ENCODE results near the gene ACOX2.

ACOX2 gene

DNA sequence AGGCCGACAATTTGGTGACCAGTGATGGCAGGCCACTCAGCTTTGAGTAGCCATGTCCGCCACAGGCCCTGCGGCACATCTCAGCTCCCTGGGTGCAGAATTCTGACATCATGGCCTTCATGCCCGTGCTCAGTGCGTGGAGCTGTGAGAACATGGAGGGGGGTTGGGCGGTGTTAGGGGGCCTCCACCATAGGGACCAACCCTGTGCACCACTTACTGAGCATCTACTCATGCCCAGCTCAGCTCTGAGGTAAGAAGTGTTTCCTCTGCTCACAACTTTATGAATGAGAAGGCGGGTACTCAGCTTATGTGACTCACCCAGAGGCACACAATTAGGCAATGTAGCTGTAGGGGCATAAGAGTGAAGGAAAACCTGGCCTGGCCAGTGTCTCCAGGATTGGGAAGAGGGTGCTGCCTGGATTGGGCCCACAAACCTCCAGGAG lies 10.5 kb downstream of the ACOX2 start:
- WGBS, 2 experiments: 79 to 83% methylated on average over 7 of the region's 7 CpGs
- H3K4me3 ChIP-seq (ENCODE audit: insufficient read depth, low read depth, low read length): no peak overlapping the region

GRCh38 chr3:58524326-58524888 lies 12.6 kb downstream of the ACOX2 start:
- Histone ChIP-seq H3K4me1 (ENCODE audit: control insufficient read depth, insufficient read depth, low read length) (peaks cover 43% of the 10 kb centered on the region), H3K4me3 (ENCODE audit: insufficient read depth, low read depth, low read length) (no peak overlapping the region), H3K27me3 (ENCODE audit: control insufficient read depth, insufficient read depth, low read length, poor library complexity, severe bottlenecking) (no peaks in the 10 kb centered on the region), H3K36me3 (ENCODE audit: control insufficient read depth, insufficient read depth, low read length) (no peaks in the 10 kb centered on the region), H3K27ac (ENCODE audit: insufficient read depth, low read depth, low read length, poor library complexity, severe bottlenecking) (no peak overlapping the region), H3K9me3 (ENCODE audit: control insufficient read depth, low read length) (no peaks in the 10 kb centered on the region)
- WGBS, 2 experiments: 93 to 95% methylated on average over 11 of the region's 11 CpGs

More for the DNA sequence above, 10.5 kb downstream of the ACOX2 start:
- Histone ChIP-seq H3K27me3 (ENCODE audit: control insufficient read depth, insufficient read depth, low read length, poor library complexity, severe bottlenecking) (no peaks in the 10 kb centered on the region), H3K4me1 (ENCODE audit: control insufficient read depth, insufficient read depth, low read length) (peaks cover 36% of the 10 kb centered on the region), H3K27ac (ENCODE audit: insufficient read depth, low read depth, low read length, poor library complexity, severe bottlenecking) (no peak overlapping the region), H3K9me3 (ENCODE audit: control insufficient read depth, low read length) (no peaks in the 10 kb centered on the region), H3K36me3 (ENCODE audit: control insufficient read depth, insufficient read depth, low read length) (no peaks in the 10 kb centered on the region)

DNA sequence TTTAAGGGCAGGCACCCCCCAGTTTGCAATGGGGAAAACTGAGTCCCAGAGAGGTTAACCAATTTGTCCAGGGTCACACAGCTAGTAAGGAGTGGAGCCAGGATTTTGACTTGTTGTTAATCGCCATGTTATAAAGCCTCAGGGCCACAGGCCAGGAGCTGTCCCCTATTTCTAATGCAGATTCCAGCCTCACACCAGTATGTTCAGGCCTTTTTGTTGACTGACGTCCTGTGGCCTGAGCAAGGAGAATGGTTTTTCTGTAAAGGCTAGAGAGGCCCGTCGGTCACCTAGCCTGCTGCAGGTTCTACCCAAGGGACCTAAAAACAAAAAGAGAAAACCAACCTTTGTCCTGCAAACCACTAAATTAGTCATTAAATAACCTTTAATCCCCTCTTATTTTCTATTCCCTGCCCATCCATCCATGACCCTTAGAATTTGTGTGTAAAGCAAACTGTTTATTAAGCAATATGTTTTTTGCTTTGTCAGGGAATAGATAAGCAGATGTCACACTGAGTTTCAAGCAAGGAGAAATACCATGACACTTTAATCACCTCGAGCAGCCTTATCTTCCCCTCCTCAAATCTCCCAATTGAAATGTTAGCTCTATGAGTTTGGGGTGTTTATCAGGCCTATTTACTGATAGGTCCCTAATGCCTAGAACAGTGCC lies 14.1 kb downstream of the ACOX2 start:
- Histone ChIP-seq H3K9me3 (ENCODE audit: control insufficient read depth, low read length) (no peaks in the 10 kb centered on the region), H3K27me3 (ENCODE audit: control insufficient read depth, insufficient read depth, low read length, poor library complexity, severe bottlenecking) (no peaks in the 10 kb centered on the region), H3K27ac (ENCODE audit: insufficient read depth, low read depth, low read length, poor library complexity, severe bottlenecking) (no peak overlapping the region), H3K4me1 (ENCODE audit: control insufficient read depth, insufficient read depth, low read length) (peaks cover 49% of the 10 kb centered on the region), H3K4me3 (ENCODE audit: insufficient read depth, low read depth, low read length) (no peak overlapping the region), H3K36me3 (ENCODE audit: control insufficient read depth, insufficient read depth, low read length) (no peaks in the 10 kb centered on the region)
- 40 to 42% methylated on average over 4 to 5 of the region's 5 CpGs for WGBS, 2 experiments

GRCh38 chr3:58521917-58522631 lies 14.9 kb downstream of the ACOX2 start:
- Histone ChIP-seq H3K27ac (ENCODE audit: insufficient read depth, low read depth, low read length, poor library complexity, severe bottlenecking) (peak overlapping the region; percentile 50), H3K27me3 (ENCODE audit: control insufficient read depth, insufficient read depth, low read length, poor library complexity, severe bottlenecking) (no peaks in the 10 kb centered on the region), H3K4me1 (ENCODE audit: control insufficient read depth, insufficient read depth, low read length) (peaks cover 49% of the 10 kb centered on the region), H3K9me3 (ENCODE audit: control insufficient read depth, low read length) (no peaks in the 10 kb centered on the region), H3K4me3 (ENCODE audit: insufficient read depth, low read depth, low read length) (no peak overlapping the region), H3K36me3 (ENCODE audit: control insufficient read depth, insufficient read depth, low read length) (no peaks in the 10 kb centered on the region)
- WGBS, 2 experiments: 47 to 55% methylated on average over 10 of the region's 10 CpGs

GRCh38 chr3:58521336-58521670 lies 15.7 kb downstream of the ACOX2 start:
- no peaks in the 10 kb centered on the region for H3K27me3 ChIP-seq (ENCODE audit: control insufficient read depth, insufficient read depth, low read length, poor library complexity, severe bottlenecking)
- H3K36me3 ChIP-seq (ENCODE audit: control insufficient read depth, insufficient read depth, low read length): no peaks in the 10 kb centered on the region
- peaks cover 43% of the 10 kb centered on the region for H3K4me1 ChIP-seq (ENCODE audit: control insufficient read depth, insufficient read depth, low read length)
- H3K27ac ChIP-seq (ENCODE audit: insufficient read depth, low read depth, low read length, poor library complexity, severe bottlenecking): no peak overlapping the region
- H3K9me3 ChIP-seq (ENCODE audit: control insufficient read depth, low read length): no peaks in the 10 kb centered on the region
- no peak overlapping the region for H3K4me3 ChIP-seq (ENCODE audit: insufficient read depth, low read depth, low read length)
- 92 to 94% methylated on average over 3 of the region's 3 CpGs for WGBS, 2 experiments

DNA sequence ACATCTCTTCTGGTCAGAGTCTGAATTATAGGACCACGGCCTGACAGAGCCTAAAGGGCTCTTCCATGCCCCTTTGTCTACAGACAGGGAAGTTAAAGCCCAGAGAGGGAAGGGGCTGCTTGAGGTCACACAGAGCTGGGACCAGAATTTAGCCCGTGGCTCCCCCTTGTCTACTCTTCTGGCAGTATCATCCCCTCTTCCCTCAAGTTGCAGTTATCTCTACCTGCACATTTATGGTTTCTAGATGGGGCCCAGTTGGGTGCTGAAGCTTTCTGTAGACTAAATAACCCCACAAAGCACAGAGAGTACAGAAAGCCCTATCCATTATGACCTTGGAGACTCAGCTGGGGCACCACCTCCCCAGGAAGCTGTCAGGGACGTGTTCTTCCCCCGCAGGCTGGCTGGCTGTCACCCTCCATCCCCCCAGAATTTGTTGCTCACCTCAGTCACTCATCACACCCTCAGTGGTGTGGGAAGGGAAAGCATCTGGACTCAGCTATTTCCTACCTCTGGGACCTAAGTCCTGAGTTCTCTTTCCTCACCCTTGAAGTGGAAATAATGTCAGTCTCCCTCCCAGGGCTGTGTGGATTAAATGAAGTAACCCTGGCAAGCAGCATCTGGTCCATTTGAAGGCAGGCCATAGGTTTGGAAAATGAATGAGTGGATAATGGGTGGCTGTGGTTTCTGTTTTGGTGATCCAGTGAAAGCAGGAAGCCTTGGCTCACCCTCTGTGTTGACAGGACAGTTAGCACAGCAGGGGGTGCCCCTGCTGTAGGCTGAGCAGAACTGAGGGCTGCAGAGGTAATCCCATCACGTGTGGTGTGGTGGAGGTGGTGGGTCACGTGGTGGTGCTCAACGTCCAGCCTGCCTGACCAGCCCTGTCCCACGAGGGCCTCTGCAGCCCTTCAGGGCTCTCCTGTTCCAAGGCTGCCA lies 16.3 kb downstream of the ACOX2 start:
- no peaks in the 10 kb centered on the region for H3K36me3 ChIP-seq (ENCODE audit: control insufficient read depth, insufficient read depth, low read length)
- no peak overlapping the region for H3K27ac ChIP-seq (ENCODE audit: insufficient read depth, low read depth, low read length, poor library complexity, severe bottlenecking)
- no peaks in the 10 kb centered on the region for H3K9me3 ChIP-seq (ENCODE audit: control insufficient read depth, low read length)
- WGBS, 2 experiments: 65 to 66% methylated on average over 8 of the region's 8 CpGs
- H3K4me3 ChIP-seq (ENCODE audit: insufficient read depth, low read depth, low read length): no peak overlapping the region
- no peaks in the 10 kb centered on the region for H3K27me3 ChIP-seq (ENCODE audit: control insufficient read depth, insufficient read depth, low read length, poor library complexity, severe bottlenecking)
- H3K4me1 ChIP-seq (ENCODE audit: control insufficient read depth, insufficient read depth, low read length): peaks cover 40% of the 10 kb centered on the region

DNA sequence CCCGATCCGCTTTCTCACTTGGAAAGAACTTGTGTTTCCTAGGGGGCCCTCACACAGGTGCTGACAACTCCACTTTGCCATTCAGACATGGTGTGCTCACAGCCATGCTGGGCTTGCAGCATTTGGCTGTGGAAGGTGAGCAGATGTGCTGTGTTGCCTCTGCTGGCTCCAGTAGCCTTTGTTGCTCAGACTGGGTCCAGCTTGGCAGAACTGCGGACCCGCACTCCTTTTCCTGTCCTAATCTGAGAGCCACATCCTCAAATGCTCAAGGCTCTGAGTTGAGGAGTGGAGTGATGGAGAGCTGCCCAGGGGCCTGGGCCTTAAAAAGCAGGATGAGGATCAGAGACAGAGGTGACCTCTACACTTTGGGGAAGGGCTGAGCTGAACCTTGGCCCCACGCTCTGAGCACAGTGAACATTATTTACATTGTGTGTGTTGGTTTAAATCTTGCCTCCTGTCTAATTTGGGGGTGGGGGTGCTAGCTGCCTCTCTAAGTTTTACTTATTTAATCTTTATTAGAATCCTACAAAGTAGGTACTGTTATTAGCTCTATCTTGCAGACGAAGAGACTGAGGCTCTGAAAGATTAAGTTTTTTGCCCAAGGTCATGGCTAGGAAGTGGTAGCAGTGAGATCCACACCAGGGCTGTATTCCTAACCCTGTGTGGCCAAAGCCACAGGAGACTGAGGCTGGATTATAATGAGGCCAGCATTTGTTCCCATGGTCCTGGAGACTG lies 17.2 kb downstream of the ACOX2 start:
- Histone ChIP-seq H3K4me1 (ENCODE audit: control insufficient read depth, insufficient read depth, low read length) (peaks cover 40% of the 10 kb centered on the region), H3K27me3 (ENCODE audit: control insufficient read depth, insufficient read depth, low read length, poor library complexity, severe bottlenecking) (no peaks in the 10 kb centered on the region), H3K9me3 (ENCODE audit: control insufficient read depth, low read length) (no peaks in the 10 kb centered on the region), H3K4me3 (ENCODE audit: insufficient read depth, low read depth, low read length) (no peak overlapping the region), H3K36me3 (ENCODE audit: control insufficient read depth, insufficient read depth, low read length) (no peaks in the 10 kb centered on the region), H3K27ac (ENCODE audit: insufficient read depth, low read depth, low read length, poor library complexity, severe bottlenecking) (no peak overlapping the region)
- 93 to 96% methylated on average over 6 of the region's 6 CpGs for WGBS, 2 experiments

DNA sequence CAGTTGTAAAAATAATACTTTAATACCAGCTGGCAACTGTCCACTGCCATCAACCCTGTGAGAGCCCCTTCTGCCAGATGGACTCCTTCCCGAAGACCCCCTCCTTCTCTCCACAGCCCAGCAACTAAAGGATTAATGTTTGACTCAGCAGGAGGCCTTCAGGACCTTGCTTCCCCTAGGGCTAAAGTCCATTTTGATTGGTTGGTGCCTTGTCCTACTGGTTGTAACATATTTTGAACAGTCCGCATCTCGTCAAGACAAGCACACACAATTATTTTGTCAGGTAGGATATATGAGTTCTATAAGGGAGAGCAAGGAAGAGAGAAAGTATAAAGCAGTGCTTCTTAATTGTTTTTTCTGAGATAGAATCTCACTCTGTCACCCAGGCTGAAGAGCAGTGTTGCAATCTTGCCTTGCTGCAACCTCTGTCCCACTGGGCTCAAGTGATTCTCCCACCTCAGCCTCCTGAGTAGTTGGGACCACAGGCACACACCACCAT lies 18.6 kb downstream of the ACOX2 start:
- Histone ChIP-seq H3K27me3 (ENCODE audit: control insufficient read depth, insufficient read depth, low read length, poor library complexity, severe bottlenecking) (no peaks in the 10 kb centered on the region), H3K9me3 (ENCODE audit: control insufficient read depth, low read length) (no peaks in the 10 kb centered on the region), H3K36me3 (ENCODE audit: control insufficient read depth, insufficient read depth, low read length) (no peaks in the 10 kb centered on the region), H3K27ac (ENCODE audit: insufficient read depth, low read depth, low read length, poor library complexity, severe bottlenecking) (no peak overlapping the region), H3K4me1 (ENCODE audit: control insufficient read depth, insufficient read depth, low read length) (peaks cover 36% of the 10 kb centered on the region), H3K4me3 (ENCODE audit: insufficient read depth, low read depth, low read length) (no peak overlapping the region)
- WGBS, 2 experiments: 25 to 36% methylated on average over 1 to 3 of the region's 3 CpGs

- WGBS, 2 experiments: 94 to 96% methylated on average over 3 of the region's 3 CpGs
- Histone ChIP-seq H3K27me3 (ENCODE audit: control insufficient read depth, insufficient read depth, low read length, poor library complexity, severe bottlenecking) (no peaks in the 10 kb centered on the region), H3K4me3 (ENCODE audit: insufficient read depth, low read depth, low read length) (no peak overlapping the region), H3K9me3 (ENCODE audit: control insufficient read depth, low read length) (no peaks in the 10 kb centered on the region), H3K4me1 (ENCODE audit: control insufficient read depth, insufficient read depth, low read length) (peaks cover 8% of the 10 kb centered on the region), H3K27ac (ENCODE audit: insufficient read depth, low read depth, low read length, poor library complexity, severe bottlenecking) (no peak overlapping the region), H3K36me3 (ENCODE audit: control insufficient read depth, insufficient read depth, low read length) (no peaks in the 10 kb centered on the region)
These were observed 22.6 kb downstream of the ACOX2 start for GRCh38 chr3:58514405-58514804.

Measured in ectodermal cell (in vitro differentiated cells).